Embryonic facial prominence (tissue), 1 donor: ENCODE results near the gene CLCN2.
A peak's percentile ranks its signal among the peaks of the same experiment; 100 is the strongest.

Source experiments
- DNase-seq: peaks from one replicate; pipeline ENCODE4 v3.0.0-alpha.2; 2016; ENCODE audit errors: extremely low spot score

The CLCN2 gene

DNA sequence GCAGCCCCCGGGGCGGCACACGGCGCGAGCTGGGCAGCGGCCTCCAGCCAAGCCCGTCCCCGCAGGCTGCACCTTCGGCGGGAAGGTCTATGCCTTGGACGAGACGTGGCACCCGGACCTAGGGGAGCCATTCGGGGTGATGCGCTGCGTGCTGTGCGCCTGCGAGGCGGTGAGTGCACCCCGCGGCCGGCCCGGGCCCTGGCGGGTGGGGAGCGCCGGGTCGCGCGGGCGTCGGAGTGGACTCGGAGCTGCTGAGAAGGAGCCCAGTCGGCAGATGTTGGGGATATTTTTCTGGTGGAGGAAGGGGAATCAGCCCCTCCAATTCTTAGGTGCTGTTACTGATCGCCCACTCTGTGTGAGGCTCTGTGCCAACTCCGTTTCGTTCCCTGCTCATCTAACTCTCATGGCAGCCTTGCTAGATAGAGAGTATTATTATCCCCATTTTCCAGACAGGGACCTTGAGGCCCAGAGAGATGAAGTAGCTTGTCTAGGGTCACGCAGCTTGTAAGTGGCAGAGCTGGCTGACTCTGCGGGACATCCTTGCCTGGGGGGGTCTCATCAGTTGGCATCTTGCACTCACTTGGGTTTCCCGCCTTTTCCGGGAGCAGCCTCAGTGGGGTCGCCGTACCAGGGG, 19.3 kb upstream of the CLCN2 start:
- DNase-seq = no peak

DNA sequence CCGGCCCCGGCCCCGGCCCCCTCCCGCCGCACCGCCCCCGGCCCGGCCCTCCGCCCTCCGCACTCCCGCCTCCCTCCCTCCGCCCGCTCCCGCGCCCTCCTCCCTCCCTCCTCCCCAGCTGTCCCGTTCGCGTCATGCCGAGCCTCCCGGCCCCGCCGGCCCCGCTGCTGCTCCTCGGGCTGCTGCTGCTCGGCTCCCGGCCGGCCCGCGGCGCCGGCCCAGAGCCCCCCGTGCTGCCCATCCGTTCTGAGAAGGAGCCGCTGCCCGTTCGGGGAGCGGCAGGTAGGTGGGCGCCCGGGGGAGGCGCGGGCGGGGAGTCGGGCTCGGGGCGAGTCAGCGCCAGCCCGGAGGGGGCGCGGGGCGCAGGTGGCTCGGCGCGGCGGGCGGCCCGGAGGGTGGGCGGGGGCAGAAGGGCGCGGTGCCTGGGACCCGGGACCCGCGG, 18.8 kb upstream of the CLCN2 start:
- no peak for DNase-seq

DNA sequence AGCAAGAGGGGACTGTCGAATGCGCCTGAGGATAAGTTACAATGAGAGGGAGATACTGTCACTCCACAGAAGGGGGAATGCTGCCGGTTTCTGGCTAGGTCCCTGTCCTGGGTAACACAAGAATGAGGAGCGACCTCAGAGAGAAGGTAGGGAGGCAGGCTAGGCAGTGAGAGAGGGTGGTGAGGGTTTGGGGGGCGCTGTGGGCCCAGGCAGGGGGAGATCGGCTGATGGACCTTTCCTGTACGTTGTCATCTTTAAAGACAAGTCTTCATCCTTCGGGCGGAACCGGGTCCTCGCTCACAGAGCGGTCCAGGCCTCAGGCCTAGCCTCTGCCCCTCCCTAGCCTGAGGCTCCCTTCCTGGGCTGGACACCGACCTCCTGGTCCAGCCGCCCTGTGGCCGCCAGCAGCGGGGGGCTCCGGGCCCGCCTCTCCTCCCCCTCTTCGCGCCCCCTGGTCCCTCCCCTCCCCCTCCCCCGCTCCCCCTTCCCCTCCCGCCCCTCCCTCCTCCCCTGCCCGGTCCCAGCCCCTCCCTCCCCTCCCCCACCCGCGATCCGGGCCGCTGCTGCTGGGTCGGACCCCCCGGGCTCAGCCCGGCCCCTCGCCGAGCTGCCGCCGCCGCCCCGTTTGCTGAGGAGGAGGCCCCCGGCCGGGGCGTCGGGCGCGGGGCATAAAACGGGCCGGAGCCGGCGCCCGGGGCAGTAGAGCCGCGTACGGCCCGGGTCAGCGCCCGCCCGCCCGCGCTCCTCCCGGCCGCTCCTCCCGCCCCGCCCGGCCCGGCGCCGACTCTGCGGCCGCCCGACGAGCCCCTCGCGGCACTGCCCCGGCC, 18.2 kb upstream of the CLCN2 start, which contains the start of gene CHRD:
TSS of gene CHRD (plus strand) at position 697 of the 827 bp plus-strand sequence. CDS start 265 bp downstream, outside the sequence.
- no peak for DNase-seq

- no peak for DNase-seq
These were observed 17.4 kb upstream of the CLCN2 start for GRCh38 chr3:184378651-184379357.

DNA sequence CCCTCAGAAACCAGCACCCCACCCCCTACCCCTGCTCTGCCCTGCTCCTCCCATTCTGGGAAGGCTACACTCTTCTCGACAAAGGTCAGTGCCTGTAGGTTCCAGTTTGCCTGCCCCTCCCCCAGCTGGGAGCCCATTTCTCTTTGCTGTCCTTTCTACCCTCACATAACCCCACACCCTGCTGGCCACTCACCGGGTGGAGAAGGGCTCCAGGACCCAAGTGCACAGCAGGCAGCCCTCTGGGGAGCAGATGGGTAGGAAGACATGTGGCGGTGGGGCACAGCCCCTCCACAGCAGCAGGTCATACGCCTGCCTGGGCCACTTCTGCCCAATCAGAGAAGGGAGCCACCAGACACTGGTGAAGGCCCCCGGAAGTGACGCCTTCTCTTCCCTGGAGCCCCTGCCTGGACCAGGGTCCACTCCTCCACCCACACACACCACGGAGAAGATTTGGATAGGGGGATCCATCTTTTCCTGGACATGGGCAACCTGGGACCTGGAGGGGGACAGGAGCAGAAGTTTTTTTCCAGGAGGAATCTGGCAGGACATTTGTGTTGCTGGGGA, 16.6 kb upstream of the CLCN2 start, which contains the start of gene THPO:
TSS of gene THPO (minus strand) at position 326 of the 564 bp plus-strand sequence. CDS start 1,948 bp downstream, outside the sequence.
- DNase-seq = no peak

- DNase-seq = no peak
These were observed 16.0 kb upstream of the CLCN2 start for GRCh38 chr3:184377374-184377773.

DNA sequence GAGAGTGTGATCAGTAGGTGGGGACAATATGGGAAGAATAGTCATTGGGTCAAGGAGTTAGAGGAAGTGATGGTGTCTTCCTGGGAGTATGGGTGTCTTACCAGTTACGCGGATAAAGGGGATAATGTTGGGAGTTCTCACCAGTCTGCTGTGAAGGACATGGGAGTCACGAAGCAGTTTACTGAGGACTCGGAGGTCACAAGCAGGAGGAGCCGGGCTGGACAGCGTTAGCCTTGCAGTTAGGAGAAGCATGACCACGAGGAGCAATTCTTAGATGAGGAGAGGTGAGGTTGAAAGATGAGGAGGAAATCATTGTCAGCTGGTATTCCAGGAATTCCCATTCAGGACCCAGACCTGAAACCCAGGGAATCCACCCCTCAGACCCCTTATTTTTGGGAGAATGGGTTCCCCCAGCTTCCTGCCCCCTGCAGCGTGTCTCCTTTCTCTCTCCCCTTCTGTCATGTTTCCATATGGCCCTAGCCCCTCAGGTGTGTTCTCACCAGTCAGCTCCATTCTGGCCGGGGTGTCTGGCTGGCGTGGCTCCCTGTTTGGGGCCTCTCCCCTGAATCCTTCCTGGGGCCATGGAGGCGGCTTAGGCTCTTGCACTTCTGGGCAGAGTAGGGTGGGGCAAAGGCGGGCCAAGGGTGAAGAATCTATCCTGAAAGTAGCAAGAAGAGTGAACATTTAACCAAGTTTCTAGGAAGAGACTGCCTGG, 14.5 kb upstream of the CLCN2 start:
- no peak for DNase-seq

DNA sequence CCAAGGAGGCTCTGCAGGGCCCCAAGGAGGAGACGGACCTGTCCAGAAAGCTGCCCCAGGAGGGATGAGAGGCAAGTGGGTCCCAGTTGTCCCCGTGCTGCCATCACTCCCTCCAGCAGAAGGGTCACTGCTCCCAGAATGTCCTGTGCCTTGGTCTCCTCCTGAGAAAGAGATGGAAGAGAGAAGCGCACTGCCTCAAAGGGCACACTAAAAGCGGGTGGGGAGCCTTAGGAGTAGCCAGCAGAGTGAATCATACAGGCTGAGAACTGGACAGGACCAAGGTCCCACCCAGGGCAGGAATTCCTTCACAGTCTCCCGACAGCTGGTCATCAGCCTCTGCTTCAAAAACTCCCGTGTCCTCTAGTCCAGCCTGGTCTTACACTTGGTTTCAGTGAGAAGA, 12.0 kb upstream of the CLCN2 start:
- no peak for DNase-seq

DNA sequence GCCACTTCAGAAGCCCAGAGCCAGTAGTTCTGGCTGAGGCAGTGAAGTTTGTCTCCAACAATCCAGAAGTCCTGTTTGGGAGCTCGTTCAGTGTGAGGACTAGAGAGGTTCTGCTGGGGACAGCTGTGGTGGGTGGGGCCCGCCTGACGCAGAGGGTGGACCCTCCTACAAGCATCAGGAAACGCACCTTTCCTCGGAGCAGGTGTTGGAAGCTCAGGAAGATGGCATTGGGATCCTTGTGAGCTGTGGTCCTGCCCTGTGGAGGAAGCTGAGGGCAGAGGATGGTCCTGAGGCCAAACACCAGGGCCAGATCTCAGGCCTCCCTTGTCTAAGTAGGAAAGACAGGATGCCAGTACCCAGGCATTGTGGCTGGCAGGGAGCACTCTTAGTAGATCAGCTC, 11.5 kb upstream of the CLCN2 start:
- no peak for DNase-seq

DNA sequence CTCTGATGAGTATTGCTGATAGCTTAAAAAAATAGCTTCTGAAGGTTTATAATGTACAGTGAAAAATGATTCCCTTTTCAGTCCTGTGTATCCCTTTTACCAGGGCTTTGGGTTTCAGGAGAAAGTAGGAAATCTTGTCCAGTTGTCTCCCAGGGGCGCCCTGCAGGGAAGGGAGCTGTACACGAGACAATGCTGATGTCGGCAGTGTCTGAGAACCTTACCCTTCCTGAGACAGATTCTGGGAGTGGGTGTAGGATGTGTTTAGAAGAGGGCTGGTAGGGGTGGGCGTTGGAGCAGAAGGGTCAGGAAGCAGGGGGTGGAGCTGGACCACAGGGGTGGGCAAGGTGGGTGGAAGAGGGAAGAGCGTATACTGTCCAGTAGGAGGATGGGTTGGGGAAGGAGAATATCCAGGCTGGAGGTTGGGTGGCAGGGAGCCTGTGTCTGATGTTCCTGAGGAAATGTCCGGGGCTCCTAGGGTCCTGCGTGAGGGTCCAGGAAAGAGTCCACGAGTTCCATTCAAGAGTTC, 11.0 kb upstream of the CLCN2 start:
- no peak for DNase-seq

GRCh38 chr3:184371570-184372018, 10.2 kb upstream of the CLCN2 start:
- peak; percentile 67 for DNase-seq

DNA sequence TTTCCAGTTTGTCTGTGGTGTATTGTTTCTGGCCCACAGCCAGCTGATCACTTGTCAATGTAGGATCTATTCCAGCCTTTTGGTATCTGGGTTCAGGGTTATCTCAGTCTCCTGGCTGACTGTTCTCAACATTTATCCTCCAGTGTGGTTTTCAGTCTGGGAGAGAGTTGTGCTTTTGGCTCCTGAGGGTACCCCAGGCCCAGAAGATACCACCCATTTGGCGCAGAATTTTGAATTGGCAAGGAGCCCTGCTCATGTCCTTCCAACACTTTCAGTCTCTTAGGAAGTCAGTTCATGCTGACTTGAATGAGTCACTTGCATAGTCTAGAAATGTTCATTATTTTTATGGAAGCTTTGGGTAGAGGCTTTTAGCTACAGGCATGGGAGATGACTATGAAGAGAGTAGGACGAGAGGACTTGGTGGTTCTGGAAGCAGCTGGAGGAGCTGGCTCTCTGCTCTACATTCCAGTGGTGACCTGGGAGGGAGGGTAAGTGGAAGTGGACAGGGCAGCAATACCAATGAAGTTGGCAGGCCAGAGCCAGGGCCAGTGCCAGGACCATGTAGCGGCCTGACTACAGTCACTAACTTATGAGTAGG, 7.3 kb upstream of the CLCN2 start:
- no peak for DNase-seq

- no peak for DNase-seq
These were observed 6.7 kb upstream of the CLCN2 start for GRCh38 chr3:184368116-184368515.

- peak; percentile 61 for DNase-seq
These were observed 5.3 kb upstream of the CLCN2 start for GRCh38 chr3:184366619-184367289.

DNA sequence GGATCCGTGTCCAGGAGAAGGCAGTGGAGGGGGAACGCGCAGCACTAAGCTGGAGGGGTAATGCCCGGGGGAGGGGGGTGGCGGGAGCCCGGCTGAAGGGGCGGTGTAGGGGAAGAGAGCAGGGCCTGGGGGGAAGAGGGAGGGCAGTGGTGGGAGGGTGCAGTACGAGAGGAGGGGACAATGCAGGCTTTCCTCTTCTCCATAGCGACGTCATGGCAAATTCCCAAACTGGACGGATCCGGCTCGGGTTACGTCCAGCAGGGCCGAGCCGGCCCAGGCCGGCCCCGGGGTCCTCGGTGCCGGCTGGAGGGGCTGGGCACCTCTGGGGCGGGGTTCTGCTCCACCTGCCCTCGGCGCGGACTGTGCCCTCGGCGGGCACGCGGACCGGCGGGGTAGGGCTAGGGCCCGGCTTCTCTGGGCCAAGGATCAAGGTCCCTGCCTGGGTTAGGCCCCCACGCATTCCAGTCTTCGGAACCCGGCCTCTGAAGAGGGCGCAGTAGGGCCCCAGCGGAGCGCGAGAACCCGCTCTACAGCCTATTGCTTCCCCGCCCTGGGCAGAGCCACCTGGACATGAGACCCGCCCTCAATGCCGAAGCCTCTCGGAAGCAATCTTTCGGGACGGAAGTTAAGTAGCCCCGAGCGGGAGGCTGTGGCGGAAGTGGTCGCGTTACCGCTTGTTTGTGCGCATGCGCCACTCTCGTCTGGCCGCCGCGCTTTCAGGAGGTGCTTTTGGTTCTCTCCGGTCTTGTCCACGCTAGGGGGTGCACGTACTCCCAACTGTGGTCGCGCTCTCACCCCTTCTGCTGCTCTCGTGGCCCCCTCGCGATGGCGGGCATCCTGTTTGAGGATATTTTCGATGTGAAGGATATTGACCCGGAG, 1.5 kb upstream of the CLCN2 start:
- peak; percentile 96 for DNase-seq

DNA sequence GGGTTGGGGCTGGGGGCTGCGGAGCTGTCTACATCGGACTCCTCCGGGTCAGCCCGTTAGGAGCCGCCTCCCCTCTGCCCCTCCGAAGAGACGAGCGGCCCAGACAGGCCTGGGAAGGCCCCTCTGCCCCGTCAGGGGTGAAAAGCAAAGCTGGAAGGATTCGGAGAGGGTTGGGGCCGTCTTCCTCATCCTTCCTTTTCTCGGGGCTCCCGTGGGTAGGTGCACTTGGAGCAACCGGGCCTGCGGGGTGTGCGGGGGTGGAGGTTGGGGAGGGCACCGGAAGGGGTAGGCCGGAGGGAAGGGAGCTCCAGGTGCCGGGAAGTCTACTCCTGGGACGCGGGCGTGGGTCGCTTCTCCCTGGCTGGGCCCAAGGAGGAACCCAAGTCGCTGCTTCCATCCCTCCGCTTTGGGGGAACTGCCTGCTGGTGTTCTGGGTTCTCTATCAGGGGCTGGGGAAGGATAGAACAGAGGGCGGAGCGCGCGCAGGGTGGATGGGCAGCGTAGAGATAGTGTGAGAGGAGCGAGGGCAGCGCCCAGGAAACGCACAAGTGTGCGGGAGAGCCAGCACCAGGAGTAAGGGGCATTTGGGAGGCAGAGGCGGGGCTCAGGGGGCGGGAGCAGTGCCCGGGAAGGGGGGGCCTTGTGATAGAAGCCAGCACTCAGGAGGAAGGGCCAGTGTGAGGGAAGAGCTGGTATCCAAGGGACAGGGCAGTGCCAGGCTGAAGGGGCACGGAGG, 695 bp upstream of the CLCN2 start:
- no peak for DNase-seq

- no peak for DNase-seq
These were observed 375 bp downstream of the CLCN2 start for GRCh38 chr3:184360929-184361531.
